GM12878 (cell line): ENCODE results near the gene GPR146. TPM values are rescaled to one million over a fixed set of nuclear protein-coding genes. Genes with fewer than 3 reads are reported as not detected.

ENCODE experiments used
- CBFB ChIP-seq: IDR thresholded peaks from 2 replicates; pipeline ENCODE4 v1.6.1; 2016; ENCODE audit warnings: antibody characterized with exemption, low read depth
- CHD4 ChIP-seq: fragments of 200-600 bp; sonication (generic); IDR thresholded peaks from 2 replicates; pipeline ENCODE4 v1.6.1; 2016; ENCODE audit warnings: mild to moderate bottlenecking
- CREM ChIP-seq: IDR thresholded peaks from 2 replicates; pipeline ENCODE4 v1.6.1; 2014; ENCODE audit warnings: antibody characterized with exemption, low read depth
- ESRRA ChIP-seq: IDR thresholded peaks from 2 replicates; pipeline ENCODE4 v1.6.1; 2012; ENCODE audit warnings: mild to moderate bottlenecking, low read length, improper control_type of control experiment
- ETV6 ChIP-seq, 2 experiments: fragments of 450-650 bp in 1 of 2; IDR thresholded peaks in 1 of 2; conservative IDR thresholded peaks in 1 of 2; 2 replicates each; pipeline ENCODE4 v1.6.1; 2014; ENCODE audit warnings: antibody characterized with exemption in 1 of 2, borderline replicate concordance in 1 of 2, low read depth in 1 of 2, mild to moderate bottlenecking in 1 of 2, moderate library complexity in 1 of 2
- FOS ChIP-seq: IDR thresholded peaks from 3 replicates; pipeline ENCODE4 v1.6.1; 2011; ENCODE audit warnings: borderline replicate concordance; ENCODE audit not compliant: insufficient read length; ENCODE audit errors: extremely low read depth
- FOXK2 ChIP-seq: fragments of 450-650 bp; IDR thresholded peaks from 2 replicates; pipeline ENCODE4 v1.6.1; 2017; ENCODE audit warnings: mild to moderate bottlenecking, moderate library complexity
- IKZF1 ChIP-seq: fragments of 450-650 bp; conservative IDR thresholded peaks from 2 replicates; pipeline ENCODE4 v1.6.1; 2017; ENCODE audit warnings: antibody characterized with exemption, mild to moderate bottlenecking
- KLF5 ChIP-seq: fragments of 450-650 bp; IDR thresholded peaks from 2 replicates; pipeline ENCODE4 v1.6.1; 2014; ENCODE audit warnings: mild to moderate bottlenecking; ENCODE audit not compliant: partially characterized antibody
- MEF2B ChIP-seq: fragments of 450-650 bp; IDR thresholded peaks from 2 replicates; pipeline ENCODE4 v1.6.1; 2018; ENCODE audit warnings: mild to moderate bottlenecking, moderate library complexity; ENCODE audit not compliant: partially characterized antibody, poor library complexity, severe bottlenecking
- MYB ChIP-seq: fragments of 150-350 bp; IDR thresholded peaks from 2 replicates; pipeline ENCODE4 v1.6.1; 2014; ENCODE audit warnings: mild to moderate bottlenecking, low read depth, low read length, borderline replicate concordance
- MYC ChIP-seq: IDR thresholded peaks from 2 replicates; pipeline ENCODE4 v1.6.1; 2011; ENCODE audit warnings: mild to moderate bottlenecking, low read length, moderate library complexity, inconsistent platforms; ENCODE audit not compliant: insufficient read depth, insufficient replicate concordance, insufficient read length, severe bottlenecking
- POU2F2 ChIP-seq: IDR thresholded peaks from 3 replicates; pipeline ENCODE4 v1.6.1; 2011; ENCODE audit warnings: low read depth, mild to moderate bottlenecking, low read length, borderline replicate concordance
- RAD51 ChIP-seq: fragments of 450-650 bp; IDR thresholded peaks from 2 replicates; pipeline ENCODE4 v1.6.1; 2016; ENCODE audit warnings: moderate library complexity, mild to moderate bottlenecking, inconsistent platforms
- TCF7 ChIP-seq: IDR thresholded peaks from 2 replicates; pipeline ENCODE4 v1.6.1; 2014; ENCODE audit warnings: antibody characterized with exemption, borderline replicate concordance
- ZNF24 ChIP-seq: fragments of 450-650 bp; IDR thresholded peaks from 2 replicates; pipeline ENCODE4 v1.6.1; 2017; ENCODE audit warnings: antibody characterized with exemption, mild to moderate bottlenecking
- polyA plus RNA-seq, 11 experiments: library from polyadenylated mRNA; depleted of rRNA in 4 of 11; unstranded in 6 of 11; stranded (reverse) in 5 of 11; fragments of >200 nt; fragmentation: Nextera tagmentation in 4 of 11; fragmentation: Illumina TruSeq in 1 of 11; extraction: Ambion mirVana in 4 of 11; extraction: Trizol in 1 of 11; gene quantifications; 1 replicate in 1 of 11; 2 replicates in 10 of 11; pipeline versions ENCODE4 v1.2.1 to v1.2.3, GENCODE V29; 2011 to 2016; ENCODE audit warnings: inconsistent platforms in 2 of 11, missing spikeins in 2 of 11, low read depth in 1 of 11
- total RNA-seq, 4 experiments: library from RNA; depleted of rRNA in 3 of 4; stranded (reverse); fragments of >200 nt in 3 of 4; fragmentation: Illumina TruSeq in 1 of 4; extraction: Trizol in 1 of 4; gene quantifications; 2 replicates each; pipeline versions ENCODE4 v1.2.1 to v1.2.3, GENCODE V29; 2013 to 2021
- TF ChIP-seq, protein P1 (sequence below): fragments of 450-650 bp; IDR thresholded peaks from 2 replicates; pipeline ENCODE4 v1.6.1; 2018; ENCODE audit warnings: borderline replicate concordance, mild to moderate bottlenecking; ENCODE audit not compliant: partially characterized antibody
- TF ChIP-seq, protein P2 (sequence below): fragments of 450-650 bp; IDR thresholded peaks from 2 replicates; pipeline ENCODE4 v1.6.1; 2017; ENCODE audit warnings: mild to moderate bottlenecking
- TF ChIP-seq, protein P3 (sequence below): fragments of 150-350 bp; IDR thresholded peaks from 2 replicates; pipeline ENCODE4 v1.6.1; 2014; ENCODE audit warnings: mild to moderate bottlenecking, low read depth, low read length
- TF ChIP-seq, protein P4 (sequence below): fragments of 450-650 bp; IDR thresholded peaks from 2 replicates; pipeline ENCODE4 v1.6.1; 2017; ENCODE audit warnings: mild to moderate bottlenecking, moderate library complexity

Gene GPR146
- total and polyA plus RNA-seq, 10 of the 15 experiments (the other 5 are each of a cell fraction or from before 2014, with no cell fraction given): 0.19 to 12.0 (median 0.54) TPM; not detected in 2

DNA sequence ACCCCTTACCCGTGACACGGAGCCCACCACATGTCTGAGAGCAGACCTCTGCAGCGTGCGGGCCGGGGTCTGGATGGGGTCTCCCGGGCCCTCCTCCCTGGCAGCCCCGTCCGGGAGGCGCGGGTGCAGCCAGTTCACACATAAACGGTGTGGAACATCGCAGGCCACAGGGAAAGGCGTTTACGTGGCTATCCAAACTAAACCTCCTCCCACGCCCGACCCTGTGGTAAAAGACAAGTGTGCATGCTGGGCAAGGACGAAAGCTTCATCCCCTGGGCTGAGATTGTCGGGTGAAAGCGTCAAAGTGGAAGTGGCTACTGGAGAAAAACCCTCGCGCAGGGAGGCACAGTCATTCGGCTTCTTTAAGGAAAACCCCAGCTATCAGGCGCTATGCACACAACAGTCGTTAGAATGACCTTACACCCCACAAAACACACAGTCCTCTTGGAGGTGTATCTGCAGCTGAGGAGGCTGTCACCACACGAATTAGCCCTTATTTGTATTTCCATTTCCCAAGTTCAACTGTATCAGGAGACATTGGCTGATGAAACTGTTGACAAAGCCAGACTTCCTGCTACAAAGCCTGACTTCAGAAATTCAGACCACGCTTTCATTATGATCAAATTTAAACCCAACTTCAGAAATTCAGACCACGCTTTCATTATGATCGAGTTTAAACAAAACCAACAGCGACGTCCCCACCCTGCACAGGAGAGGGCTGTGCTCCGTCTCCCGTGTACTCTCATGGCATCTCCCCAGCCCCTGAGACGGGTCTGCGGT is 58.9 kb downstream of the GPR146 start (continued):
- TF ChIP-seq, protein P1, sequence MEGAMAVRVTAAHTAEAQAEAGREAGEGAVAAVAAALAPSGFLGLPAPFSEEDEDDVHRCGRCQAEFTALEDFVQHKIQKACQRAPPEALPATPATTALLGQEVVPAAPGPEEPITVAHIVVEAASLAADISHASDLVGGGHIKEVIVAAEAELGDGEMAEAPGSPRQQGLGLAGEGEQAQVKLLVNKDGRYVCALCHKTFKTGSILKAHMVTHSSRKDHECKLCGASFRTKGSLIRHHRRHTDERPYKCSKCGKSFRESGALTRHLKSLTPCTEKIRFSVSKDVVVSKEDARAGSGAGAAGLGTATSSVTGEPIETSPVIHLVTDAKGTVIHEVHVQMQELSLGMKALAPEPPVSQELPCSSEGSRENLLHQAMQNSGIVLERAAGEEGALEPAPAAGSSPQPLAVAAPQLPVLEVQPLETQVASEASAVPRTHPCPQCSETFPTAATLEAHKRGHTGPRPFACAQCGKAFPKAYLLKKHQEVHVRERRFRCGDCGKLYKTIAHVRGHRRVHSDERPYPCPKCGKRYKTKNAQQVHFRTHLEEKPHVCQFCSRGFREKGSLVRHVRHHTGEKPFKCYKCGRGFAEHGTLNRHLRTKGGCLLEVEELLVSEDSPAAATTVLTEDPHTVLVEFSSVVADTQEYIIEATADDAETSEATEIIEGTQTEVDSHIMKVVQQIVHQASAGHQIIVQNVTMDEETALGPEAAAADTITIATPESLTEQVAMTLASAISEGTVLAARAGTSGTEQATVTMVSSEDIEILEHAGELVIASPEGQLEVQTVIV: no peak
- peak; percentile 92 for TF ChIP-seq IKZF1
- TF ChIP-seq ZNF24: no peak
- peak; percentile 25 for TF ChIP-seq MEF2B
- peak in 1 of 2 experiments; percentile 77; a peak in 2 of 4 replicates for TF ChIP-seq ETV6 (conservative IDR thresholded peaks at IDR 0.05 in 1 of 2, IDR thresholded peaks at IDR 0.05 in 1 of 2; ENCODE audit: borderline replicate concordance in 1 of 2, low read depth in 1 of 2)
- TF ChIP-seq CREM: peak; percentile 60
- peak; percentile 58; the same call in 1 of the 2 replicates for TF ChIP-seq CBFB
- no peak for TF ChIP-seq FOS
- no peak for TF ChIP-seq MYC
- TF ChIP-seq POU2F2: peak; percentile 55; the same call in 1 of the 3 replicates
- no peak for TF ChIP-seq FOXK2
- TF ChIP-seq TCF7: no peak
- TF ChIP-seq RAD51: no peak
- no peak for TF ChIP-seq MYB
- TF ChIP-seq, protein P2, sequence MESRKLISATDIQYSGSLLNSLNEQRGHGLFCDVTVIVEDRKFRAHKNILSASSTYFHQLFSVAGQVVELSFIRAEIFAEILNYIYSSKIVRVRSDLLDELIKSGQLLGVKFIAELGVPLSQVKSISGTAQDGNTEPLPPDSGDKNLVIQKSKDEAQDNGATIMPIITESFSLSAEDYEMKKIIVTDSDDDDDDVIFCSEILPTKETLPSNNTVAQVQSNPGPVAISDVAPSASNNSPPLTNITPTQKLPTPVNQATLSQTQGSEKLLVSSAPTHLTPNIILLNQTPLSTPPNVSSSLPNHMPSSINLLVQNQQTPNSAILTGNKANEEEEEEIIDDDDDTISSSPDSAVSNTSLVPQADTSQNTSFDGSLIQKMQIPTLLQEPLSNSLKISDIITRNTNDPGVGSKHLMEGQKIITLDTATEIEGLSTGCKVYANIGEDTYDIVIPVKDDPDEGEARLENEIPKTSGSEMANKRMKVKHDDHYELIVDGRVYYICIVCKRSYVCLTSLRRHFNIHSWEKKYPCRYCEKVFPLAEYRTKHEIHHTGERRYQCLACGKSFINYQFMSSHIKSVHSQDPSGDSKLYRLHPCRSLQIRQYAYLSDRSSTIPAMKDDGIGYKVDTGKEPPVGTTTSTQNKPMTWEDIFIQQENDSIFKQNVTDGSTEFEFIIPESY: no peak
- TF ChIP-seq, protein P3, sequence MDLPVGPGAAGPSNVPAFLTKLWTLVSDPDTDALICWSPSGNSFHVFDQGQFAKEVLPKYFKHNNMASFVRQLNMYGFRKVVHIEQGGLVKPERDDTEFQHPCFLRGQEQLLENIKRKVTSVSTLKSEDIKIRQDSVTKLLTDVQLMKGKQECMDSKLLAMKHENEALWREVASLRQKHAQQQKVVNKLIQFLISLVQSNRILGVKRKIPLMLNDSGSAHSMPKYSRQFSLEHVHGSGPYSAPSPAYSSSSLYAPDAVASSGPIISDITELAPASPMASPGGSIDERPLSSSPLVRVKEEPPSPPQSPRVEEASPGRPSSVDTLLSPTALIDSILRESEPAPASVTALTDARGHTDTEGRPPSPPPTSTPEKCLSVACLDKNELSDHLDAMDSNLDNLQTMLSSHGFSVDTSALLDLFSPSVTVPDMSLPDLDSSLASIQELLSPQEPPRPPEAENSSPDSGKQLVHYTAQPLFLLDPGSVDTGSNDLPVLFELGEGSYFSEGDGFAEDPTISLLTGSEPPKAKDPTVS: no peak
- TF ChIP-seq ESRRA: no peak
- peak; percentile 15 for TF ChIP-seq KLF5
- TF ChIP-seq, protein P4, sequence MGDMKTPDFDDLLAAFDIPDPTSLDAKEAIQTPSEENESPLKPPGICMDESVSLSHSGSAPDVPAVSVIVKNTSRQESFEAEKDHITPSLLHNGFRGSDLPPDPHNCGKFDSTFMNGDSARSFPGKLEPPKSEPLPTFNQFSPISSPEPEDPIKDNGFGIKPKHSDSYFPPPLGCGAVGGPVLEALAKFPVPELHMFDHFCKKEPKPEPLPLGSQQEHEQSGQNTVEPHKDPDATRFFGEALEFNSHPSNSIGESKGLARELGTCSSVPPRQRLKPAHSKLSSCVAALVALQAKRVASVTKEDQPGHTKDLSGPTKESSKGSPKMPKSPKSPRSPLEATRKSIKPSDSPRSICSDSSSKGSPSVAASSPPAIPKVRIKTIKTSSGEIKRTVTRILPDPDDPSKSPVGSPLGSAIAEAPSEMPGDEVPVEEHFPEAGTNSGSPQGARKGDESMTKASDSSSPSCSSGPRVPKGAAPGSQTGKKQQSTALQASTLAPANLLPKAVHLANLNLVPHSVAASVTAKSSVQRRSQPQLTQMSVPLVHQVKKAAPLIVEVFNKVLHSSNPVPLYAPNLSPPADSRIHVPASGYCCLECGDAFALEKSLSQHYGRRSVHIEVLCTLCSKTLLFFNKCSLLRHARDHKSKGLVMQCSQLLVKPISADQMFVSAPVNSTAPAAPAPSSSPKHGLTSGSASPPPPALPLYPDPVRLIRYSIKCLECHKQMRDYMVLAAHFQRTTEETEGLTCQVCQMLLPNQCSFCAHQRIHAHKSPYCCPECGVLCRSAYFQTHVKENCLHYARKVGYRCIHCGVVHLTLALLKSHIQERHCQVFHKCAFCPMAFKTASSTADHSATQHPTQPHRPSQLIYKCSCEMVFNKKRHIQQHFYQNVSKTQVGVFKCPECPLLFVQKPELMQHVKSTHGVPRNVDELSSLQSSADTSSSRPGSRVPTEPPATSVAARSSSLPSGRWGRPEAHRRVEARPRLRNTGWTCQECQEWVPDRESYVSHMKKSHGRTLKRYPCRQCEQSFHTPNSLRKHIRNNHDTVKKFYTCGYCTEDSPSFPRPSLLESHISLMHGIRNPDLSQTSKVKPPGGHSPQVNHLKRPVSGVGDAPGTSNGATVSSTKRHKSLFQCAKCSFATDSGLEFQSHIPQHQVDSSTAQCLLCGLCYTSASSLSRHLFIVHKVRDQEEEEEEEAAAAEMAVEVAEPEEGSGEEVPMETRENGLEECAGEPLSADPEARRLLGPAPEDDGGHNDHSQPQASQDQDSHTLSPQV: no peak
- TF ChIP-seq CHD4: no peak
